Activated naive CD4-positive, alpha-beta T cell treated with anti-CD3 and anti-CD28 coated beads, Interleukin-2, amount 50 U/mL, for 24 hours (primary cell): ENCODE measurements around the gene SLC9A9.

Source experiments
- H3K27ac Mint-ChIP-seq: one replicate; pipeline ENCODE4 v1.8.0; 2021; ENCODE audit warnings: mild to moderate bottlenecking, mixed read lengths
- H3K27me3 Mint-ChIP-seq: one replicate; pipeline ENCODE4 v1.8.0; 2021; ENCODE audit warnings: mixed read lengths
- H3K36me3 Mint-ChIP-seq: one replicate; pipeline ENCODE4 v1.8.0; 2021; ENCODE audit warnings: mixed read lengths
- H3K4me1 Mint-ChIP-seq: one replicate; pipeline ENCODE4 v1.8.0; 2021; ENCODE audit warnings: mixed read lengths
- H3K4me3 Mint-ChIP-seq: one replicate; pipeline ENCODE4 v1.8.0; 2021; ENCODE audit warnings: mild to moderate bottlenecking, mixed read lengths
- H3K9me3 Mint-ChIP-seq: one replicate; pipeline ENCODE4 v1.8.0; 2021; ENCODE audit warnings: mixed read lengths

Gene SLC9A9

GRCh38 chr3:143343031-143343430, 505.2 kb downstream of the SLC9A9 start:
- Mint-ChIP-seq H3K4me3 (no peak overlapping the region), H3K4me1 (peaks cover 30% of the 10 kb centered on the region), H3K9me3 (no peaks in the 10 kb centered on the region), H3K36me3 (peaks cover 6% of the 10 kb centered on the region), H3K27ac (no peak overlapping the region), H3K27me3 (no peaks in the 10 kb centered on the region)

GRCh38 chr3:143339451-143339850, 508.8 kb downstream of the SLC9A9 start:
- H3K4me3 Mint-ChIP-seq, result no peak overlapping the region
- H3K27ac Mint-ChIP-seq, result no peak overlapping the region
- H3K27me3 Mint-ChIP-seq, result no peaks in the 10 kb centered on the region
- H3K9me3 Mint-ChIP-seq, result no peaks in the 10 kb centered on the region
- H3K36me3 Mint-ChIP-seq, result peaks cover 2% of the 10 kb centered on the region
- peaks cover 7% of the 10 kb centered on the region for H3K4me1 Mint-ChIP-seq

DNA sequence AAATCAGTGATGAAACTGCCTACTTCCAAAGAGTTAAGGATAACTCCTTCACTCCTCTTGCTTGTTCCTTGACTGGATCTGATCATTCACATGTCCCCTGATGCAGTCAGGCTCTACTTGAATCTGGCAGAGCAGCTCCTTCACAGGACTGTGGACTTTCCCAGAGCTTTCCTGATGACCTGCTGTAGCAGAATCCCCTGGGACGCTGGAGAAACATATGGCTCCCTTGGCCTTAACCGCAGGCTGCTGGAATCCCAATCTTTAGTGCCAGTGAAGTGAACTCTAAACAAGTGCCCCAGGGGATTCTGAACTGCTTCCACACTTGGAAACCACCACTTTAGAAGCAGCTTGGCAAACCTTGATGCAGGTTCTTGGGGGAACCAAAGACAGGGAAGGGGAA, 510.9 kb downstream of the SLC9A9 start:
- Mint-ChIP-seq H3K4me1 (no peaks in the 10 kb centered on the region), H3K27ac (no peak overlapping the region), H3K9me3 (no peaks in the 10 kb centered on the region), H3K27me3 (no peaks in the 10 kb centered on the region), H3K4me3 (no peak overlapping the region), H3K36me3 (no peaks in the 10 kb centered on the region)

GRCh38 chr3:143334231-143334630, 514.0 kb downstream of the SLC9A9 start:
- H3K9me3 Mint-ChIP-seq, result no peaks in the 10 kb centered on the region
- no peaks in the 10 kb centered on the region for H3K36me3 Mint-ChIP-seq
- H3K4me3 Mint-ChIP-seq, result no peak overlapping the region
- H3K27me3 Mint-ChIP-seq, result no peaks in the 10 kb centered on the region
- H3K4me1 Mint-ChIP-seq, result no peaks in the 10 kb centered on the region
- H3K27ac Mint-ChIP-seq, result no peak overlapping the region

DNA sequence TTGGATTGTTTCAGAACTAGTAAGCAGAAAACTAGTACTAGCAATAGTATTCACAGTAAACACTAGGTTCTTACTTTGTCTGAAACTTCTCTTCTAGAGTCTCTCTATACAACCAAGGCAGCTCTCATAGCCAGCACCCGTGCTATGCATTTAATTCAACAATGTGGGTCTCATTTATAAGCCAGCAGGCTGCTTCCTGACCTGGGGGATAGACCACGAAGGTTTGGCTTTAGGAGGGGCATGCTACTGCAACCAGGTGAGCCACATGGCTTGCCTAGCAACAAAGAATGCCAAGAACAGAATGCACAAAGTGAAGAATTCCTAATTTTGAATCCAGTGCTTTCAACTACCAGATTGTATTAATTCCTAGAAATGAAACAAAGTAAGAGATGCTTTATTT, 514.9 kb downstream of the SLC9A9 start:
- Mint-ChIP-seq H3K4me3 (no peak overlapping the region), H3K36me3 (no peaks in the 10 kb centered on the region), H3K4me1 (peaks cover 5% of the 10 kb centered on the region), H3K27ac (no peak overlapping the region), H3K9me3 (no peaks in the 10 kb centered on the region), H3K27me3 (no peaks in the 10 kb centered on the region)

DNA sequence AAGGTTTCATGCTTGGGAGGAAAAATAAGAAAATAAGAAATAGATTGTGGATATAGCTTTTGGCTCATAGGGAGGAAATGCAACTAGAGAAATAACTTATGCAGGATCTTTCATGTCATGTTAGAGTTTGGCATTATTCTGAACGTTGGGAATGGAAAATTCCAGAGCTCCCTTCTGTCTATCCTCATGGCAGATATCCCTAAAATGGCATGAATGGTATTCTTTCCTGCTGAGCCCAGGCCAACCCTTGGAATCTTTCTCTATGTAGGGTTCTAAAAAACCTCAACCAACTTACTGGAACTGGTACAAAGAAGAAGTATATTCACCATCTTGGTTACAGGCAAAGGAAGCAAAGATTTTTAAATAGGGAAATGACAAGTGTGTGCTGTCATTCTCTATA, 516.2 kb downstream of the SLC9A9 start:
- peaks cover 13% of the 10 kb centered on the region for H3K4me1 Mint-ChIP-seq
- no peaks in the 10 kb centered on the region for H3K27me3 Mint-ChIP-seq
- no peak overlapping the region for H3K4me3 Mint-ChIP-seq
- no peaks in the 10 kb centered on the region for H3K9me3 Mint-ChIP-seq
- H3K36me3 Mint-ChIP-seq, result no peaks in the 10 kb centered on the region
- H3K27ac Mint-ChIP-seq, result no peak overlapping the region

GRCh38 chr3:143331350-143331749, 516.9 kb downstream of the SLC9A9 start:
- Mint-ChIP-seq H3K36me3 (no peaks in the 10 kb centered on the region), H3K4me1 (peaks cover 20% of the 10 kb centered on the region), H3K9me3 (no peaks in the 10 kb centered on the region), H3K4me3 (no peak overlapping the region), H3K27me3 (no peaks in the 10 kb centered on the region), H3K27ac (no peak overlapping the region)

DNA sequence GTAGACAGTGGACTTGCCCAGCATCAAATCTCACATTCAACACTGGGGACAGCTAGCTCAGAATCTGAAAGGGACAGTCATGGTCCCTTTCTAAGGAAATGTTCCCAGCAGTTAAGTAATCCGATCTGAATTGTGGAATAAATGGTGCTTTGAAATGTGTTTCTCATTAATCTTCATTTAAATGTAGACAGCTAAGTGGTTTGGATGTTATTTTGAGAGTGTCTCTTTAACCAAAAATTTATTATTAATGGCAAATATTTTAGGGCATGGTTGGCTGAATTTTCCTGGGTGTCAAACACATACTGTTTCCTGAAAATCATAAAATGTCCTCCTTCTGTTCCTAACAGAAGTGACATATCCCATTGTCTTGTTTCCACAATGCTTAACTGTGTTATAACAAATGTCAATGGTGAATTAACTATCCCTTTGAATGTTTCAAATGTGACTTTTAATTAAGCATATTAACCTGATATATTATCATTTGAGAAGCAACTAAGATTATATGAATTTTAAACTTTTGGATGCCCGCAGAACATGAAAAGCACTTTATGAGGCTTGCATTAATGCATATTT, 517.9 kb downstream of the SLC9A9 start:
- Mint-ChIP-seq H3K27me3 (no peaks in the 10 kb centered on the region), H3K4me1 (peaks cover 23% of the 10 kb centered on the region), H3K9me3 (no peaks in the 10 kb centered on the region), H3K36me3 (no peaks in the 10 kb centered on the region), H3K4me3 (no peak overlapping the region), H3K27ac (no peak overlapping the region)

DNA sequence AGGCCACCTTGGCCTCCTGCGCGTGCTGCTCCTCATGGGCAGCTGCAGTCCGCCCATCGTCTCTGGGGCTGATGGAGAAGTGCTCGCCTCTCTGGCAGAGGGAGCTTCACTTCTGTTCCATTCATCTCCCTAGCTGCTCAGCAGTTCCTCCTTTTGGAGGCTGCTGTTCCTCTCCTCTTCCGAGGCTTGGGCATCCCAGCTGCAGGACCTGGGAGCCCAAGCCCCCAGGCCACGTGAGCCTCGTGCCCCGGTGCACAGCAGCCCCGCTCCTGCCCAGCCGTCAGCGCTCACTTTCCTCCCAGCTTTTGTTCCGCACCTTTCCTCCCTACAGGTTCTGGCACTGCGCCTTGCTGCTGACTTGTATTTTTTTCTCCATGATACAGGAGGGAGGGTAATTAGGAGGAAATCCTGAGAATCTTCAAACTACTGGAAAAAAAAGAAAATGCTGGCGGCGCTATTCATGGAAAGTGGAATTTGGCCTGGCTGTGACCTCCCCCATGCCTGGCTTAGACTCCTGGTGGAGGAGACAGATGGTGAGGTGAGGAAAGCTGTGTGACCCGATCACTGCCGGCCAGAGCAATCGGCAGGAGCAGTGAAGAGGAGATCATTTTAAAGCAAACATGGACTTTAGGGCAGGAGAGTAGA, 518.6 kb downstream of the SLC9A9 start:
- H3K36me3 Mint-ChIP-seq, result peaks cover 2% of the 10 kb centered on the region
- no peaks in the 10 kb centered on the region for H3K27me3 Mint-ChIP-seq
- no peaks in the 10 kb centered on the region for H3K9me3 Mint-ChIP-seq
- H3K4me1 Mint-ChIP-seq, result peaks cover 23% of the 10 kb centered on the region
- no peak overlapping the region for H3K4me3 Mint-ChIP-seq
- H3K27ac Mint-ChIP-seq, result no peak overlapping the region

- Mint-ChIP-seq H3K4me3 (no peak overlapping the region), H3K36me3 (peaks cover 2% of the 10 kb centered on the region), H3K27me3 (no peaks in the 10 kb centered on the region), H3K27ac (no peak overlapping the region), H3K4me1 (peaks cover 23% of the 10 kb centered on the region), H3K9me3 (no peaks in the 10 kb centered on the region)
Observed at GRCh38 chr3:143328451-143328850, 519.8 kb downstream of the SLC9A9 start.

- no peaks in the 10 kb centered on the region for H3K9me3 Mint-ChIP-seq
- H3K36me3 Mint-ChIP-seq, result peaks cover 4% of the 10 kb centered on the region
- peaks cover 23% of the 10 kb centered on the region for H3K4me1 Mint-ChIP-seq
- no peak overlapping the region for H3K4me3 Mint-ChIP-seq
- H3K27ac Mint-ChIP-seq, result no peak overlapping the region
- H3K27me3 Mint-ChIP-seq, result no peaks in the 10 kb centered on the region
Observed at GRCh38 chr3:143326983-143327778, 521.1 kb downstream of the SLC9A9 start.

- no peaks in the 10 kb centered on the region for H3K9me3 Mint-ChIP-seq
- no peaks in the 10 kb centered on the region for H3K27me3 Mint-ChIP-seq
- H3K27ac Mint-ChIP-seq, result no peak overlapping the region
- peaks cover 6% of the 10 kb centered on the region for H3K36me3 Mint-ChIP-seq
- H3K4me1 Mint-ChIP-seq, result peaks cover 10% of the 10 kb centered on the region
- H3K4me3 Mint-ChIP-seq, result no peak overlapping the region
Observed at GRCh38 chr3:143321058-143321769, 527.1 kb downstream of the SLC9A9 start.

GRCh38 chr3:143315766-143316165, 532.5 kb downstream of the SLC9A9 start:
- Mint-ChIP-seq H3K36me3 (peaks cover 2% of the 10 kb centered on the region), H3K27ac (no peak overlapping the region), H3K4me3 (no peak overlapping the region), H3K4me1 (peaks cover 5% of the 10 kb centered on the region), H3K27me3 (no peaks in the 10 kb centered on the region), H3K9me3 (no peaks in the 10 kb centered on the region)

DNA sequence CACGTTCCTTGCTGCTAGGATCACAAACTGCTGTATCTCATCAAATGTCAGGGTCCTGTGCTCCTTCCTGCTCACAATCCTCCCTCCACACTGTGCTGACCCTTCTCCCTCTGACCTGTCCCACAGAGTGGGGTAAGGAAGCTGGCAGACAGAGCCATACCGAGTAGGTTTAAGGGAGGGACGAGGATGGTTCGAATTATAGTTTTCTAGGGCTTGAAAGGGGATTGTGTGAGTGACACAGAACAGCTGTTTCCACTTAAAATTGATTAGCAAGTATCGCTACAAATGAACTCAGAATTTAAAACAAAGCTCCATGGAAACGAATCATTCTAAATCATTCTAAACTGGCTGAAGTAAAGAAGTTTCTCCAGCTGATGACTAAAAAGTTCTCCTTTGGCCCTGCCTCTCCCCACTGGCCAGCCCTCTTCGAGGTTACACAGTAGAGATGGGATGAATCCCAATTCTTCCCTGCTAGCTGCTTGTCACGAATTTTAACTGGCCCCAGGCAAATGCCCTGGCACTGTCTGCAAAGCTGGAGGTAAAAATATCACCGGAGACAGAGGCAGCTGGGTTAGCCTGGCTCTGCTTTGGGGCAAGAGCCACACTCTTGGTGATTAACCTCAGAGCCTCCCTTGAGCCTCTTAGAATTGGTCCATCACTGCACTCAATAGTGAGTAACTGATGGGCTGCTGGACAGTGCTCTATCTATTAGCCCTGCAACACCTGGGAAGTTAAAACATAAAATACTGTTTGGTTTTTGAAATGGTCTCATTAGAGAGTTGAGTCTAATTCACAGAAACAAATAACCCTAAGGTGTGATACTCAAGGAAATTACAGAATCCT, 533.8 kb downstream of the SLC9A9 start:
- Mint-ChIP-seq H3K27ac (no peak overlapping the region), H3K4me1 (peaks cover 4% of the 10 kb centered on the region)

GRCh38 chr3:143313893-143314188, 534.4 kb downstream of the SLC9A9 start:
- no peak overlapping the region for H3K4me3 Mint-ChIP-seq
- no peaks in the 10 kb centered on the region for H3K36me3 Mint-ChIP-seq
- no peak overlapping the region for H3K27ac Mint-ChIP-seq
- no peaks in the 10 kb centered on the region for H3K9me3 Mint-ChIP-seq
- no peaks in the 10 kb centered on the region for H3K27me3 Mint-ChIP-seq
- H3K4me1 Mint-ChIP-seq, result peaks cover 4% of the 10 kb centered on the region

More for the DNA sequence above, 533.8 kb downstream of the SLC9A9 start:
- Mint-ChIP-seq H3K27me3 (no peaks in the 10 kb centered on the region), H3K36me3 (no peaks in the 10 kb centered on the region), H3K4me3 (no peak overlapping the region), H3K9me3 (no peaks in the 10 kb centered on the region)
